CD4-positive, alpha-beta T cell treated with Interleukin-6 at 100 ng/mL for 8 hours (primary cell): ENCODE data around the gene NCOA3.

Experiments used
- DNase-seq: peaks from one replicate; pipeline ENCODE4 v3.0.0-alpha.2; 2020; ENCODE audit warnings: mixed read lengths, low spot score

Gene NCOA3

GRCh38 chr20:47680804-47681529 is 179.3 kb downstream of the NCOA3 start:
- no peak for DNase-seq

DNA sequence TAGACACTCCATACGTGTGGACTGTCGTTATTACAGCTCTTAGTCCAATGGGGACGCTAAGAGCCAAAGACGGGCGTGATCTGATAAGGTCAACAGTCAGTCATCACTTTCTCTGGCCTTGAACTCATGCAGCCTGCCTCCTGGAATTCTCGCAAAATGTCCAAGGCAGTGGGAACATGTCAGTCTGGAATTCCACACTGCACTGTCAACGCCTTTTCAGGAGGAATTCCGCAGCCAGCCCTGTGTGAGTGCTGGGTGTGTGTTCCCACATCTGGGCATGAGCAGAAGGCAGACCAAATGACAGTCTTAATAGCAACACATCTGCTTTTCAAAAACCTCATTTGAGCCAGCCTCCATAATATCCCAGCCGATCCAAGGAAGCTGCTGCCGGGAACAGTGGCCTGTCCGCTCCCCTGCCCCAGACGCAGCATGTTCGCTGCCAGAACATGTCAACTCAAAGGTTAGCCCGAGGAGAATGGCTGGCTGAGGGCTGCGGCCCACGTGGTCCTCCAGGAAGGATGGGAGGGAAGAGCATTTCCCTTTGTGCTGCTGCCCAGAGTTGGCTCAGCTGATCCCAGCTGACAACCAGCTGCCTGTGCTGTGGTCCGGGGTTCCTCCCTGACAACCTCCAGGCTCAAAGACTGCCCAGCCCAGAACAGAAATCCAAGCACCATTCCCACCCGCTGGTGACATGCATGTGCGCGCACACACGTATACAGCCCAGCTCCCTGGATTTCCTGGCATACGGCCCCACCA is 180.5 kb downstream of the NCOA3 start:
- DNase-seq: no peak

DNA sequence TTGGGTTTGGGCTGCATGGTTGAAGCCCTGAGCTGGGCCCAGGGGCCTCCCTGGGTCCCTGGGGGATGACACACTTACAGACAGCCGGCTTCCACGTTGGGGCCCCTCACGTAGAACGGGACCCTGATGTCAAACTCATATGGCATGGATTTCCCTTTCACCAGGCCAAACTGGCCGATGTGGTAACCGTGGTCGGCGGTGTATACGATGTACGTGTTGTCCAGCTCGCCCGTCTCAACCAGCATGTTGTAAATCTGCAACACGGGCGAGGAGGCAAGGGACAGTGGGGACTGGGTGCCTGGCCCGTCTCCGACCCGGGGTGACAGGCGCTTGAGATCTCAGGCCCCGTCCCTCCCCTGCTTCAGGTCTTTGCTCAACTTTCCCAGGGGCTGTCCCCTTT is 181.2 kb downstream of the NCOA3 start:
- DNase-seq: no peak

GRCh38 chr20:47684306-47685080 is 182.8 kb downstream of the NCOA3 start:
- no peak for DNase-seq

- no peak for DNase-seq
Measured at GRCh38 chr20:47686545-47686944, 184.9 kb downstream of the NCOA3 start.

DNA sequence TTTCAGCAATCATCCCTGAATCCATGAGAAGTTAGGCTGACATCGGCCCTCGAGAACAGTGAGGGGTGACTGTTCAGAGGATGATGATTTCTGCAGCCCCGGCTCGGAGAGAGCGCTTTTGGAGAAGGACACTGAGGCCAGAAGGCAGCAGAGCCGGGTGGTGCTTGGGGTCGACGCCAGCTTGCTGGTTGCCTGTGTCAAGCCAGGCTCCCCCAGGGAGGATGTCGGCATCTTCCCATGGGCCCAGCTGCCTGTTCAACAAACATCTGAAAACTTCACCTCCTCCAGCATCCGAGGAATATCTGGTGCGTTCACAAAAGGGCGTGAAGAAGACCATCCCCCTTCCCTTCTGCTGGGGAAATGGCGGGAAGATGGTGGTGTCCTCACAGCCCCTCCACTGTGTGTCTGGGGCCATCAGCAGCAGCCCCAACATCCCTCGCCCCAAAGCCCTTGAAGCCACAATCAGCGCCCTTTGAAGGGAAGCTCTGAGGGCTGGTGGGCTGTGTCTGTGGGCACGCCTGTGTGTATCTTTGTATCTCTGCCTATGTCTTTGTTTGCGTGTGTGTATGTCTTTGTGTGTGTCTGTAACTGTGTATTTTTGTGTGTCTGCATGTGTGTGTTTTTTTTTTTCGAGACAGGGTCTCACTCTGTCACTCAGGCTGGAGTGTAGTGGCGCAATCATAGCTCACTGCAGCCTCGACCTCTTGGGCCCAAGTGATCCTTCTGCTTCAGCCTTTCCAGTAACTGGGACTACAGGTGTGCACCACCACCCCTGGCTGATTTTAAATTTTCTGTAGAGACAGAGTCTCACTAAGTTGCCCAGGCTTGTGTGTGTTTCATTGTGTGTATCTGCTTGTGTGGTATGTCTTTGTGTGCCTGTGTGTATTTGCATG is 185.7 kb downstream of the NCOA3 start:
- DNase-seq: no peak

GRCh38 chr20:47688385-47689381 is 187.0 kb downstream of the NCOA3 start:
- no peak for DNase-seq

DNA sequence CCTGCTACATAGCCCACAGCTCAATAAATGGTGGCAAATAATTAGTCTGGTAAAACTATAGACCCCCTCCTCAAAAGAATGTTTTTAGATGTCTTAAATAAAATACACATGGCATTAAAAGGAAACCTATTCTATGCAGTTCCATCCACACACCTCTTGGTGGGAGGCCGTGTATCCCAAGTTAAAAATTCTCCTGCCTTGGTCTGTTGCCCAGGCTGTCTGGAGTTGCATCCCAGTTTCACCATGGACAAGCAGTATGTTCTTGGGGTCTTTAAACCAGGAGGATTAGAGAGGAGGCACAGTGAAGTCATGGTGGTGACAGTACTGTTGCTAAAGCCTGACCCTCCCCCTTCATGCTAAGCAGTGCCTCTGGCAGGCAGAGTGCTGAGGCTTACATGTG is 188.0 kb downstream of the NCOA3 start:
- DNase-seq: no peak

- no peak for DNase-seq
Measured at GRCh38 chr20:47691625-47692024, 189.9 kb downstream of the NCOA3 start.

DNA sequence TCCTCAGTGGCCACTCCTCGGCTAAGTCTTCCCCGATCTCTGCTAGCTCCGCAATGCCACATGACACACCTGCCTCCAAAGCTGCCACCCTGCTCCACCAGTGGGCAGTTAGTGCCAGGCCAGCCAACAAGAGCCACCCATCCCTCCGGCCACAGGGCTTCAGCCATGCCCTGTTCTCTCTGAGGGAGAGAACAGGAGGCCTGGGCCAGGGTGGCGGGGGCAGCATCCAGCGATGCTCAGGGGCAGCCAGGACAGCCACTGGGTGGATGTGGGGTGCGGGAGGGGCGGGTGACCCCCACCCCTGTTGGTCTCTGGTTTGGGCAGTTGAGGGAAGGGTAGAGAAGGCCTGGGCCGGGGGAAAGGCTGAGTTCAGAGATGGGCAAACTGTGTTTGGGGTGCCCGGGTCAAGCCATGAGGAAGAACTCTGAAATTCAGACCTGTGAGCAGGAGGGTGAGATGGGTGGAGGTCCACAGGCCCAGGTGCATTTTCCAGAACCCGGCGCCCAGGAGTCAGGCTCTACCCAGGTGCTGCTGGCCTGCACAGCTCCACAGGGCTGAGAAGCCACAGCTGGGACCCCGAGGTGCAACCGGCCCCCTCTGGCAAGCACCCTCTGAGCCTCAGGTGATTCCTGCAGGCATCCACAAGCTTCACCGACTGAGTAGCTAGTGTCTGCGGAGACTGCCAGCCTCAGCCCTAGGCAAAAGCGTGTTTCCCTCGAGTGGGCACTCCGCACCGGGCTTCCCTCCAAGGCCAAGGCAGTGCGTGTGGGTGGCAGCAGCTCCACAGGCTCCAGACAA is 192.5 kb downstream of the NCOA3 start:
- no peak for DNase-seq

DNA sequence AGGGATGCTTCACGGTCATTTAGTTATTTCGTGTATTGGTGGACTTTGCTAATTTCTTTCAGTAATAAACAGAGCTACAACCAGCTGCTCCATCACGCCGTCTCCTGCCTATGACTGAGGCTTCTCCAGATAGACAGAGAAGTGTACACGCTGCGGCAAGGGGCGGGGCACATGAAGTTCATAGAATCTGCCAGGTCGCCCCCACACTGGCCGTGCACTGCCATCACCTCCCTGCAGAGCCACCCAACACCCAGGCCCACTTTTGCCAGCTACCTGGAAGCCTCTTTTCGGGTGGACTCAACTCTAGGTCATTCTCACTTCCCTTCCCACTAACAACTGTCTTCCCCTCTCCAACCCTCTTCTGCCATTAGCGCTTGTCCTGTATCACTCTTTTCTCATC is 195.2 kb downstream of the NCOA3 start:
- no peak for DNase-seq

DNA sequence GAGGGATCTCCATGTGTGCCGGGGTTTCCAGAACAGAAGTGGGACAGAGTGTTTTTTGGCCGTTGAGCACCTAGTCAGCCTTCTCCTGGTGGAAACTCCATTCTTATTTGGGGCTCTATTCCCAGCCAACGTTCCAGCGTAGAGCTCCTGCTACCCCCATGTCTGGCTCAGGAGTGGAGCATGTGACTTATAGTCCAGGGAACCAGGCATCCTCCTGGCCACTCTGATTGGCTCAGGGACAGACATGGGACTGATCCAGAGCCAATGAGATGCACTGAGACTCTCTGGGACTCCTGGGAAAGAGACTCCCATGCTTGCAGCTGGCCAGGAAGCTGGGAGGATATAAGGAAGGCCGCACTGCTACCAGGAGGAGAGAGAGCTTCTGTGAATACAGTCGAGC is 196.5 kb downstream of the NCOA3 start:
- DNase-seq: no peak

DNA sequence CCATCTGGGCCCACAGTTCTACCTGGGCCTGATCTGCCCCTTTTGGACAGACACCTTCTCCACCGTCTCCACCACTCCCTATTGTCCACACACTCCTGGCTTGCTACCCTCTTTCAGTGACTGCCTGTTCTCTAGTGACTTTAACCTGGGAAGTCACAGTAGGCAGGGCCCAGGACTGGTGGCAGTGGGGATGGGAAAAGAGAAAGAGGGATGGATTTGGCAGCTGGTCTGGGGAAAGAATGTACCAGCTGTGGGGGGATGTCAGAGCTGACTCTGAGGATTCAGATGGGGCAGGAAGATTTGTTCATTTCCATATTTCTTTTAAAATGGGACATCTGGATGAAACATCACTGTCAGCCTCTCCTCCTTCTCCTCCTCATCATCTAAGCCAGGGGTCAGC is 198.1 kb downstream of the NCOA3 start:
- DNase-seq: no peak

DNA sequence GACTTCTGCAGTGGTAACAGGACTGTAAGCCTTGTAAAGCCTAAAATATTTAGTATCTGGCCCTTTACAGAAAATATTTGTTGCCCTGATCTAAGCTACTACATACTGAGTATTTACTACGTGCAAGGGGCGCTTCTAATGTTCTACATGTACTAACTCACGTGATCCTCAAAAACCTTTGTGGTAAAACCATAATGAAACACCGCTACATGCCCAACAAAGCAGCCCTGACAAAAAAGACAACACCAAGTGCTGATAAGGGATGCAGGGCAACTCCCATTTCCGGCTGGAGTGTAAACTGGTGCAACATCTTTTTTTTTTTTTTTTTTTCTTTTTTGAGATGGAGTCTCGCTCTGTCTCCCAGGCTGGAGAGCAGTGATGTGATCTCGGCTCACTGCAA is 198.6 kb downstream of the NCOA3 start:
- no peak for DNase-seq

GRCh38 chr20:47701612-47702011 is 199.9 kb downstream of the NCOA3 start:
- DNase-seq: no peak

DNA sequence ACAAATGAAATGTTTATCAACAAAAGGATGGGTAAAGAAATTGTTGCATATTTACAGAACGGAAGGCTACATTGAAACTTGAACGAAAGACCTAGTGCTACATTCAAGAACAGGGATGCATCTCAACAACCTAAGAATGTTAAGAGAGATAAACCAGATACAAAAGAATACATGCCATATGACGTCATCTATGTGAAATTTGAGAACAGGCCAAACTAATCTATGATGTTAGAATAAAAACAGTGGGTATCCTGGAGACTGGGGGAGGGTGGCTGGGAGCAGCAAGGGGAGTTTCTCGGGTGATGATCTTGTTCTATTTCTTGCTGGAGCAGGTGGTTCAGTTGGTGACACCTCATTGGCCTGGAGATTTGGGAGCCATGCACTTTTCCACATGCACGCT is 202.1 kb downstream of the NCOA3 start:
- no peak for DNase-seq

GRCh38 chr20:47704746-47705496 is 203.2 kb downstream of the NCOA3 start:
- no peak for DNase-seq

DNA sequence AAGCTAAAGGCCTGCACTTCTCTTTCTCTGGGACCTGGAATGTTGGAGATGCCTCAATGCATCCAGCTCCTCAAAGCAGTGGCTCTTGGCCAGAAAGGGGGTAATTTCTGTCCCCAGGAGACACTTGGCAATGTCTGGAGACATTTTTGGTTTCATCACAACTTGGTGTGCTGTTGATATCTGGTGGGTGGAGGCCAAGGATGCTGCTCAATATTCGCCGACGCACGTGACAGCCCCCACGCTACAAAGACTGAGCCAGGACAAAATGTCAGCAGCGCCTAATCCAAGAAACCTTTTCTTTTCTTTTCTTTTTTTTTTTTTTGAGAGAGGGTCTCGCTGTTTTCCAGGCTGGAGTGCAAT is 203.8 kb downstream of the NCOA3 start:
- no peak for DNase-seq

GRCh38 chr20:47706345-47706744 is 204.7 kb downstream of the NCOA3 start:
- no peak for DNase-seq
